Lung (tissue), 12 donors: Measurements from ENCODE around the gene ACTL6B. TPM values are rescaled to one million over a fixed set of nuclear protein-coding genes. Genes with fewer than 3 reads are reported as not detected.

ENCODE experiments used
- ATAC-seq: fragments of 200-7000 bp; cut with Tn5 transposase; one replicate; pipeline ENCODE4 v1.9.1; 2020; ENCODE audit warnings: moderate number of reproducible peaks; ENCODE audit not compliant: insufficient read depth, low FRiP score
- DNase-seq, 3 donors: peaks; one replicate each; pipeline ENCODE4 v3.0.0-alpha.2; 2013 to 2017
- H3K27ac ChIP-seq, 2 donors: one replicate each; pipeline ENCODE4 v1.5.1; 2013; ENCODE audit warnings: mild to moderate bottlenecking in 2 of 2, moderate library complexity in 2 of 2, control low read depth in 1 of 2, inconsistent platforms in 1 of 2, low read depth in 1 of 2, low read length in 1 of 2
- H3K27me3 ChIP-seq, 3 donors: one replicate each; pipeline ENCODE4 v1.5.1; 2013; ENCODE audit warnings: low read length in 2 of 3; ENCODE audit not compliant: control insufficient read depth in 3 of 3, insufficient read depth in 3 of 3
- H3K36me3 ChIP-seq, 4 donors: one replicate each; pipeline ENCODE4 v1.5.1; 2013; ENCODE audit warnings: low read length in 4 of 4, mild to moderate bottlenecking in 1 of 4, moderate library complexity in 1 of 4; ENCODE audit not compliant: control insufficient read depth in 4 of 4, insufficient read depth in 4 of 4
- H3K4me1 ChIP-seq, 5 donors: one replicate each; pipeline ENCODE4 v1.5.1; 2013; ENCODE audit warnings: low read length in 5 of 5, mild to moderate bottlenecking in 2 of 5, moderate library complexity in 1 of 5; ENCODE audit not compliant: control insufficient read depth in 5 of 5, insufficient read depth in 5 of 5
- H3K4me3 ChIP-seq: one replicate; pipeline ENCODE4 v1.5.1; 2013; ENCODE audit warnings: mild to moderate bottlenecking, control low read depth, moderate library complexity
- H3K9ac ChIP-seq, 2 donors: one replicate each; pipeline ENCODE4 v1.5.1; 2013; ENCODE audit warnings: low read length in 2 of 2, control low read depth in 1 of 2; ENCODE audit not compliant: insufficient read depth in 1 of 2
- H3K9me3 ChIP-seq, 4 donors: one replicate each; pipeline ENCODE4 v1.5.1; 2013; ENCODE audit warnings: low read length in 3 of 4, mild to moderate bottlenecking in 1 of 4, moderate library complexity in 1 of 4; ENCODE audit not compliant: control insufficient read depth in 4 of 4, insufficient read depth in 3 of 4
- CTCF ChIP-seq: IDR thresholded peaks from 2 replicates; pipeline ENCODE4 v1.5.1; 2012; ENCODE audit warnings: mild to moderate bottlenecking; ENCODE audit errors: control extremely low read depth, extremely low read depth
- WGBS, 2 donors: extraction: QIAGEN DNeasy Blood & Tissue Kit; methylation state at CpG; one replicate each; pipeline ENCODE4 v1.1.7; 2013; 5-methylcytosine and 5-hydroxymethylcytosine counted together
- polyA plus RNA-seq, 2 donors: library from polyadenylated mRNA; stranded (reverse); fragments of 200-250 nt; gene quantifications; one replicate each; pipeline ENCODE4 v1.2.1, GENCODE V29; 2013
- total RNA-seq, 2 donors: library from RNA; depleted of rRNA in 1 of 2; stranded (reverse); fragments of >200 nt in 1 of 2; gene quantifications; one replicate each; pipeline ENCODE4 v1.2.1, GENCODE V29; 2014 to 2021
- donor health status: control.
- donor health status: control.
- donor health status: Bipolar disorder and iron deficiency.
- donor health status: healthy.
- donor health status: DM: yes; HTN: yes; CAD: no.

Gene ACTL6B
- total and polyA plus RNA-seq, 4 donors: not detected

GRCh38 chr7:100600730-100601038 lies 55.6 kb downstream of the ACTL6B start:
- no peak overlapping the region for H3K27ac ChIP-seq
- peaks cover 0 to 31% (median 5%) of the 10 kb centered on the region in 5 donors for H3K4me1 ChIP-seq
- TF ChIP-seq CTCF: no peak
- no peak for DNase-seq
- WGBS, 2 donors: 81 to 92% methylated on average over 9 of the region's 9 CpGs
- no peak overlapping the region for H3K9ac ChIP-seq
- no peak for ATAC-seq
- no peaks in the 10 kb centered on the region for H3K27me3 ChIP-seq
- H3K36me3 ChIP-seq: no peaks in the 10 kb centered on the region
- H3K9me3 ChIP-seq: no peaks in the 10 kb centered on the region
- no peak overlapping the region for H3K4me3 ChIP-seq

- TF ChIP-seq CTCF: no peak
- ATAC-seq (no peak), DNase-seq (no peak)
- H3K9ac ChIP-seq: no peak overlapping the region
- no peaks in the 10 kb centered on the region for H3K9me3 ChIP-seq
- H3K36me3 ChIP-seq: peaks cover 0 to 2% (median 0%) of the 10 kb centered on the region in 4 donors
- no peak overlapping the region for H3K27ac ChIP-seq
- no peaks in the 10 kb centered on the region for H3K27me3 ChIP-seq
- H3K4me1 ChIP-seq: peaks cover 0 to 26% (median 5%) of the 10 kb centered on the region in 5 donors
- 78 to 85% methylated on average over 18 of the region's 18 CpGs for WGBS, 2 donors
- no peak overlapping the region for H3K4me3 ChIP-seq
Measured at GRCh38 chr7:100599911-100600729, 56.1 kb downstream of the ACTL6B start.

GRCh38 chr7:100598425-100598824 lies 57.8 kb downstream of the ACTL6B start:
- TF ChIP-seq CTCF: no peak
- H3K27me3 ChIP-seq: no peaks in the 10 kb centered on the region
- 83 to 85% methylated on average over 4 of the region's 4 CpGs for WGBS, 2 donors
- peaks cover 0 to 2% (median 0%) of the 10 kb centered on the region in 4 donors for H3K36me3 ChIP-seq
- H3K9ac ChIP-seq: no peak overlapping the region
- DNase-seq (no peak), ATAC-seq (no peak)
- no peak overlapping the region for H3K4me3 ChIP-seq
- no peak overlapping the region for H3K27ac ChIP-seq
- H3K9me3 ChIP-seq: no peaks in the 10 kb centered on the region
- peaks cover 0 to 15% (median 0%) of the 10 kb centered on the region in 5 donors for H3K4me1 ChIP-seq
